Measurements from ENCODE around the gene DNM2. TPM values are rescaled to one million over a fixed set of nuclear protein-coding genes. Genes with fewer than 3 reads are reported as not detected.

The DNM2 gene
- total RNA-seq, 3 donors from 2014 or later: 83.1 to 98.6 (median 84.5) TPM

GRCh38 chr19:10737722-10738121 lies 19.8 kb downstream of the DNM2 start:
- H3K36me3 ChIP-seq: no peaks in the 10 kb centered on the region
- no peak overlapping the region for H3K27ac ChIP-seq
- DNase-seq (ENCODE audit: low spot score in 2 of 2): no peak
- no peaks in the 10 kb centered on the region for H3K4me1 ChIP-seq
- no peak for TF ChIP-seq POLR2AphosphoS5 (IDR thresholded peaks at IDR 0.05)
- no peak for TF ChIP-seq POLR2A (IDR thresholded peaks at IDR 0.05)
- TF ChIP-seq CTCF (IDR thresholded peaks at IDR 0.05): no peak
- intact Hi-C loops (cut with DNase I; ENCODE audit: low total_unique reads): no loop called here
- no peaks in the 10 kb centered on the region for H3K9me3 ChIP-seq
- H3K27me3 ChIP-seq: no peaks in the 10 kb centered on the region
- no peak overlapping the region for H3K4me3 ChIP-seq

GRCh38 chr19:10740798-10741197 lies 22.9 kb downstream of the DNM2 start:
- DNase-seq (ENCODE audit: low spot score in 2 of 2): no peak
- Histone ChIP-seq H3K4me1 (peaks cover 0 to 6% of the 10 kb centered on the region in 2 donors), H3K36me3 (no peaks in the 10 kb centered on the region), H3K27me3 (no peaks in the 10 kb centered on the region), H3K4me3 (no peak overlapping the region), H3K9me3 (no peaks in the 10 kb centered on the region), H3K27ac (no peak overlapping the region)
- intact Hi-C loops (cut with DNase I; ENCODE audit: low total_unique reads): no loop called here
- TF ChIP-seq POLR2AphosphoS5 (IDR thresholded peaks at IDR 0.05) (no peak), POLR2A (IDR thresholded peaks at IDR 0.05) (no peak), CTCF (IDR thresholded peaks at IDR 0.05) (no peak)

GRCh38 chr19:10742476-10742875 lies 24.6 kb downstream of the DNM2 start:
- H3K27ac ChIP-seq: no peak overlapping the region
- H3K36me3 ChIP-seq: no peaks in the 10 kb centered on the region
- peaks cover 5 to 6% of the 10 kb centered on the region in 2 donors for H3K4me1 ChIP-seq
- no peak for DNase-seq (ENCODE audit: low spot score in 2 of 2)
- H3K9me3 ChIP-seq: no peaks in the 10 kb centered on the region
- intact Hi-C loops (cut with DNase I; ENCODE audit: low total_unique reads): no loop called here
- H3K4me3 ChIP-seq: no peak overlapping the region
- TF ChIP-seq POLR2AphosphoS5 (IDR thresholded peaks at IDR 0.05): no peak
- TF ChIP-seq CTCF (IDR thresholded peaks at IDR 0.05): no peak
- no peak for TF ChIP-seq POLR2A (IDR thresholded peaks at IDR 0.05)
- H3K27me3 ChIP-seq: no peaks in the 10 kb centered on the region

GRCh38 chr19:10744253-10744798 lies 26.4 kb downstream of the DNM2 start:
- intact Hi-C loops (cut with DNase I; ENCODE audit: low total_unique reads): no loop called here
- no peak for DNase-seq (ENCODE audit: low spot score in 2 of 2)
- peaks cover 6 to 23% of the 10 kb centered on the region in 2 donors for H3K4me1 ChIP-seq

More at GRCh38 chr19:10744253-10744798, 26.4 kb downstream of the DNM2 start:
- Histone ChIP-seq H3K27ac (peak overlapping the region; percentile 57 to 68), H3K4me3 (peak overlapping the region in 1 of 3 donors; percentile 6), H3K36me3 (no peaks in the 10 kb centered on the region), H3K9me3 (no peaks in the 10 kb centered on the region), H3K27me3 (no peaks in the 10 kb centered on the region)
- TF ChIP-seq POLR2A (IDR thresholded peaks at IDR 0.05): no peak
- no peak for TF ChIP-seq CTCF (IDR thresholded peaks at IDR 0.05)
- TF ChIP-seq POLR2AphosphoS5 (IDR thresholded peaks at IDR 0.05): no peak
